T1000 (cell line): Measurements from ENCODE around the gene EPB41L2.
"Not testable (repeated sequence)": the region's sequence is repeated elsewhere in the genome, so short reads cannot be mapped to it uniquely, and the experiment has no call there.

Experiments used
- DNase-seq: peaks from one replicate; lab custom pipeline; 2025; ENCODE audit warnings: mixed read lengths; lab: John Stamatoyannopoulos, UW

The EPB41L2 gene

DNA sequence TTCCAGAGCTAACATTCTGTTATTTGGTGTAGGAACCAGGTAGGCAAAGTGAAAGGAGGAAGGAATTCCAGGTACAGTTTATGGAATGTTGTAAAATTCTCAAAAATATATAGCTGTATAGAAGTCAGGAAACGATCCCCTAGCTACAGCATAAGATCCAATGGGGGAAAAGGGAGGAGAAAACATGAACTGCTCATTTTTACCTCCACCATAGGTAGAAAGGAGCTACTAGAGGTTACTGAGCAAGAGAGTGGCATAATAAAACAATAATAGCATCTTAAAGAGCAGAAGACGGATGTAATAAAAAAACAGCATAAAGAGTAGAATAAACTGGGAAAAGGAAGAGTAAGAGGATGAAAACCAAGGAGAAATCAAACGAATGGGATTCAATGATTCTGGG, 26.9 kb downstream of the EPB41L2 start:
- DNase-seq: no peak

- DNase-seq: no peak
Observed at GRCh38 chr6:131035582-131035981, 27.5 kb downstream of the EPB41L2 start.

GRCh38 chr6:131033631-131034030, 29.4 kb downstream of the EPB41L2 start:
- DNase-seq: no peak

DNA sequence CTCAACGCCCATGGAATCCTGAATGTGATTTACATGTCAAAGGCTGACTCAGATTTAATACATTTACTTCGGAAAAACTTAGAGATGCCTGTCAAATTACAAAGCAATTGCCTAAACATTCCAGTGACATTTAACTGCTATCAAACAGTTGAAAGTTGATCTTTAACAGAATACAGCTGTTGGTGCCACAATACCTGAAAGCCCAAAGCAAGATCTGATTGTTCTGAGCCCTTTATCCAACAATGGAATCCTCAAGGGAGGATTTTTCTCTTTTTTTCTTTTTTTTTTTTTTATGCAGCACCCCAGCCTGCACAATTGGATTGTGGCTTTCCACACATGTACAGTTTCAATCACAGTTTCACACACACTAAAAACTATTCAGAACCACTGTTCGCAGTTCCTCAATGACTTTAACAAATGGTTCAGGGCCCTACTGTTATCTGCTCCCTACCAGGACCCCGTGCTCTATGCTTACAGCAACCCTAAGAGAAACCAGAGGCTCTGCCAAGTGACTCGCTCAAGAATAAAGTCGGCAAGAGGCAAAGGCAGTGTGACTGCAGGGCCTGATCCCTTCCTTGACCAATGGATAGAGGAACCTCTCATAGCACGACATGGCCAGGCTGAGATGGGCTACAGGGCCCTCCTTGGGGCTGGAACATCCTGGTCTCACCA, 33.3 kb downstream of the EPB41L2 start:
- no peak for DNase-seq

DNA sequence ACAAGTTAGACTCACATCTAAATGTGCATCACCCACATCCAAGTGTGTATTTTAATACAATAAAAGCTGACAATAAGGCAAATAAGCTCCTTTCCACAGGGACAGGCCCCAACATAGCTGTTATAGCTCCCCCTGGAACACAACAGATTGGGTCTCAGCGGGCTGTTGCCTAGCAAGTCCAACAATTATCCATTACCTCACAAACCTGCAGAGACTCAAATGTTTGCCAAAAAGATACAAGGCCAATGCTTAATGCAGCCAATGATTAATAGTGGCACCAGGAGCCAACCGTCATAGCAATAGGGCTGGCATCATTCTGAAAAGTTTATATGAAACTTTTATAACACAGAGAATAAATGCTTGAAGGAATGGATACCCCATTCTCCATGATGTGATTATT, 35.7 kb downstream of the EPB41L2 start:
- no peak for DNase-seq

DNA sequence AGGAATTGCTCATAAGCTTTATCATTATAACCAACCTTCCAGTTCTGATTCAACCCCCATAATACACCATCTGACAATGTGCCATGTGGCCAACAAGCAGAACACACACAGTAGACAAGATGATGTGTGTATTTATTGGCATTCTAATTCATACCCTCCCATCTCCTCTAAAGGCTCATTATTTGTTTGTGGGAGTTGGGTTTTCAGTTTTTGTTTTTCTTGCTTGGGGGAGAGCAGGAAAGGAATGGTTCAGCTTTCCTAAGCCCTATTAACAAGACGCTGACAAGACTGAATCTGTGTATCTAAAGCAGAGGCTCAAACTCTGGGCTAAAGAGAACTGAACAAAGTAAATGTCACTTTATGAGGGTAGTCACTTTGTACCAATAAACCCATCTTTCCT, 36.8 kb downstream of the EPB41L2 start:
- DNase-seq: no peak

DNA sequence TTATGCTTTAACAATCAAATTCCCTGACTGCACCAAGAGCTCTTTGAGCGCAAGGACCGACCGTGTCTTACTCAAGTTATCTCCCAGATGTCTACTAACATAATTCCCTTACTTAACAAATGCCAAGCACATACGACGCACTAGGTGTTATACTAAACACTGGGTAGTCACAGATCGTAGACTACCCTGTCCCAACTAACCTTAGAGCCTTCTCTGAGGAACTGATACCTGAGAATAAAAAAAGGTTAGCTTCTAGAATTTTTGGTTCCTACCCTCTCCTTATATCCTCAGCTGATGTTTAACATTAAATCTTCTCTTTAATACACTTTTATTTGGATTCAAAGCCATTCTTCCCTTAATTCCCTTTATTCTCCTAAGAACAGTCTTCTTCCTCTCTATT, 38.5 kb downstream of the EPB41L2 start:
- DNase-seq: no peak

- no peak for DNase-seq
Observed at GRCh38 chr6:131023834-131024504, 39.1 kb downstream of the EPB41L2 start.

DNA sequence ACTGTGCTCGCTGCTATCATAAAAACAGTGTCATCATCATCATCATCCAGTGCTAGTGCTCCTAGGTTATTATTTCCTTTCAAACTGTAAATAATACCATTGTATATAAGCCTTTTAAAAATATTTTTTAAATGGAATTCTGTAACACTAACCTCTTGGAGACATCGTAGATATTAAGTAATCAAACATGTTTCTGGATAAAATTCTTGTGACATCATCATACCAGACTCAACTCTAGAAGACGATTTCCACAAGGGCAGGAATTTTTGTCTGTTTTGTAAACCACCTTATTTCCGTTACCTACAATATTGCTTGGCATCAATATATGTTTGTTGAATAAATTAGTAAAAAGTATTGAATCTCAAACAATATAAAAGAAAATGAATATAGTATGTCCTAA, 40.4 kb downstream of the EPB41L2 start:
- no peak for DNase-seq

DNA sequence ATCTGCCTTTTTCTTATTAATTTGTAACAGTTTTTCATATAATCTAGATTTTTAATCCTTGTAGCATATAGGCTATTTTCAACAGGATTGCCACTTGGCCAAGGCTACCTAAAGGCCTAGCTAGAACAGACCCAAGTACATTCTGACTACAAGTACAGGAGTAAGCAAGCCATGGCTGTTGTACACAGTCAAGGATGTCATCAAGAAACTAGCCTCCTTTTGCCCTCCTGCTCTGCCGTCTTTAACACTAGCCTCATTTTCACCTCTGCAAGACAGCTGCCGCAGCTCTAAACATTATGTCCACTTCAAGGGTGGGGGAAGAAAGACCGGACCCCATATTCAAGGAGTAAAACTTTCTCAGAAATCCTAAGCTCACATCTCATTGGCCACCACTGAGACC, 45.1 kb downstream of the EPB41L2 start:
- DNase-seq: no peak

DNA sequence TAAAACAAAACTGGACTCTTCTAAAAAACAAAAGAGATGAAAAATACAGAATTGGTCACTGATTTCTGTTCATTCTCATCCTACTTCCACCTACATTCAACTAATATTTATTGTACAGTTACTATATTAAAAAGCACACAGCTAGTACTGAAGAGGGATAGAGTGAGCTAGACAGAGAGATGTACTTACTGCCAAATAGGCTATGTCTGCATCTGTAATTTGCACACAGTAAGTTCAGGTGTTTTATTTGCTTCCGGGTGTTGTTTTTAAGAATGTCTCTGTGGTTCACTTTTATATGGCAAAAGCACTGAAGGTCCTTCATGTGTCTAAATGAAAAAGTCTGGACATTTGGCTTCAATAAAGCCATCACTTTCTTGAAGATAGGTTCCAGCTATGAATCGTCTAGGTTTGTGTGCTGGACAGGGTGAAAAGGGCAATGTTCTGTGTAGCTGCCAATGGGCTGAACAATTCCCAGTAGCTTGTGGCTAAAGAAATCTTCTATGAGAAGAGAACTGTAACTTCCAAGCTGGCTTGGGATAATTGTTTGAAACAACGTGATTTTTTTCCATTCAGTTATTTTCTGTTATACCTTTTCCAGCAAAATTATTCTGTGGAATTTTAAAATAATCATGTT, 47.3 kb downstream of the EPB41L2 start:
- DNase-seq: no peak

DNA sequence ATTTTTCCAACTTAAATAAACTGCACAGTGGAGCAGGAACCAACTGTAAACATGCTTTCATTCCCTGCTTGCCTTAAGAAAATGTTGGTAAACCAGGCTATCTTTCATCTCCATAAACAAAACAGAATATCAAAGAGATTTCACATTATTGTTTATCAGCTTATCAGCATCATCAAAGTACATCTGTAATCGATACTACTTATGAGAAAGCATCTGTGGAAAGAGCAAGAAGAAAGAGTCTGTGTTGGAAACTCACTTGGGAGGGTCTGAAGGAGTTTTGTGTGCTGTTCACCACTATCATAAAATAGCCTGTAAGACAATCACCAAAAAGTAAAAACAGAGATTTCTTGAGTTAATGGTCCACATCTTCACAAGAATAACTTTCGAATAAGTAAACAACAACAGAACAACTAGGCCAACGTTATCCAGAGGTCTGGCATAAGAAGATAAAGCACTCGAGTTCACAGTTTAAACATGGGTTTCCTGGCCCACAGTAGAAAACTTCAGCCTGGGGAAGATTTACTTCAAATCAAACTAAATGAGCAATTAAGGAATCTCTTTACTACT, 47.9 kb downstream of the EPB41L2 start:
- DNase-seq: no peak

- no peak for DNase-seq
Observed at GRCh38 chr6:131014080-131014776, 48.8 kb downstream of the EPB41L2 start.

DNA sequence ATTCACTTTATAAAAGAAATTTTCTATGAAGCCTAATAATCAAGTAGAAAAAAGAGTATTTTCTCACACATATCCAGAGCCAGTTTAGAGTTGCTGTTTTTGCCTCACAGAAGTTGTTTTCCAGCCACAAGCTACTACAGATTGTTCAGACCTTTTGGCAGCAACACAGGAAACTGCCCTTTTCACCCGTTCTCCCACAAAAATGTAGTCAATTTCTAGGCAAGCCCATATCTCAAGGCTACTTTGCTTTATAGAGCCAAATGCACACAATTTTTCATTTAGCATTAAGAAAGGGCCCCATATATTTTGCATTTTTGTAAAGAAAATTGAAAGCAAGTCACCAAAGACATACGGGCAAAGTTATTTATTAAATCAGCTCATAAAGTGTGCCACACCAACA, 49.5 kb downstream of the EPB41L2 start:
- DNase-seq: no peak

DNA sequence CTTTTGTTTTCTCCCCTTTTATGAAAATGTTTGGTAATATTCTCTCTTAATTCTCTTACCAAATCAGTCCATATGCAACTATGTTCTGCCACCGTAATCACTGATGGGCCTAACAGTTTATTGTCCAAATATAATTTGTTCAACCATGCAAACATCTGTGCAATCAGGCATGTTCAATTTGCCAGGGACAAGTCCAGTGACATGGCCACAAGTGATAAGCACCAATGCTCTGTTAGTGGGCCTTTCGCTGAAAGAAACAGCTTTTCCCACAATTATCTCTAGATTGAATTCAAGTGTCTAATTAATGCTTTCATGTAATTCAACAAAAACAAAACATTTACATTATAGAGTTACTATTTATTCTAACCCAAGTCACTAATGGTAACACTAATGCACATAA, 53.3 kb downstream of the EPB41L2 start:
- DNase-seq: no peak

- not testable (repeated sequence) for DNase-seq
Observed at GRCh38 chr6:131008965-131009364, 54.1 kb downstream of the EPB41L2 start.

DNA sequence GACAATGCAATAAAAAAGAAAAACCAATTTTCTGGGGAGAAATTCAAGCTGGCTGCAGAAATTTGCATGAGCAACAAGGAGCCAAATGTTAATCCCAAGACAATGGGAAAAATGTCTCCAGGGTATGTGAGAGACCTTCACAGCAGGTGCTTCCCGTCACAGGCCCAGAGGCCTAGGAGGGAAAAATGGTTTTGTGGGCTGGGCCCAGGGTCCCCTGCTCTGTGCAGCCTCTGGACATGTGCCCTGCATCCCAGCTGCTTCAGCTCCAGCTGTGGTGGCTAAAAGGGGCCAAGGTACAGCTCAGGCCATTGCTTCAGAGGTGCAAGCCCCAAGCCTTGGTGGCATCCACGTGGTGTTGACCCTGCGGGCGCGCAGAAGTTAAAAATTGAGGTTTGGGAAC, 55.1 kb downstream of the EPB41L2 start:
- DNase-seq: not testable (repeated sequence)

DNA sequence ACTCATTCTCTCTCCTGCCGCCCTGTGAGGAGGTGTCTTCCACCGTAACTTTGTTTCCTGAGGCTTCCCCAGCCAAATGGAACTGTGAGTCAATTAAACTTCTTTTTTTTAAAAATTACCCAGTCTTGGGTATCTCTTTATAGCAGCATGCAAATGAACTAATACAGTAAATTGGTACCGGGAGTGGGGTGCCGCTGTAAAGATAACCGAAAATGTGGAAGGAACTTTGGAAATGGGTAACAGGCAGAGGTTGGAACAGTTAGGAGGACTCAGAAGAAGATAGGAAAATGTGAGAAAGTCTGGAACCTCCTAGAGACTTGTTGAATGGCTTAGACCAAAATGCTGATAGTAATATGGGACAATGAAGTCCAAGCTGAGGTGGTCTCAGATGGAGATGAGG, 55.8 kb downstream of the EPB41L2 start:
- no peak for DNase-seq

DNA sequence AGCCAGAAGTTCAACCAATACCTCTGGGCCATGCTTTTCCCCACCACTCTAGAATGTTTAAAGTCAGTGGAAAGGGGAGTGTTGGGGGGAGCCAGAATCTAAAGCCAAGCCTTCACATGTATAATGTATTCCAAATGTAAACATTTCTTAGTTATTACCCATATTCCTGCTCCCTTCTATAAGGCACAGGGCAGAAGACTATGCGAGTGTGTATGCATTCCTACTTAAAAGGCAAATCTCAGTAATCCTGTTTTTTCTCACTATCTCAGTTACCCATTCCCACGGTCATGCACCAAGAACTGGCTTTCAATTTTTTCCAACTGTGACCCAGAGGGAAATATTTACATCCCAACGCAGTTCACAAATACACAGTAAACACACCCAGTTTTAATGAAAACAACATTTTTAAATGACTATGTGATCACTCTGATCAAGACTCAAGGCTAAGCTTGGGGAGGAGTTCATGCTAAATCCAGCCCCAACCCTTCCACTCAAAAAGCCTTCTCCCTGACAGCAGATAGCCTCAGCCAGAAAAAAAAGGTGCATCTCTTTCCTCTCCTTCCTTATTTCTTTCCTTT, 57.5 kb downstream of the EPB41L2 start:
- DNase-seq: no peak

- no peak for DNase-seq
Observed at GRCh38 chr6:131004936-131005335, 58.1 kb downstream of the EPB41L2 start.

DNA sequence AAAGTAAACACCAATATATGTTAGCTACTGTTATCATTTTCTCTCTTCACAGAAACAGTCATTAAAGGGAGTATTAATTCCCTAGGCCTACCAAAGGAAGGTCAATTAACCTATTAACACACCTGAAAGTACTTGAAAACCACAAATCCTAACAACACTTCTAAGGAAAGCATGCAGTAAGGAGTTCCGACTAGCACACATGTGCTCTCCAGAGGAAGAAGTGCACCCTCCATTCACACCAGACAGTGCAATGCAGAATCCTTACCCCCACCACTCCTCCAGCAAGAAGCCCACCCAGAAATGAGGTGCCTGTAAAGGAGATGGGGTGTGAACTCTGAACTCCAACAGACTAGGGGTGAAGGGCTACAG, 58.7 kb downstream of the EPB41L2 start:
- no peak for DNase-seq
